ENCODE data around the gene ERVW-1.
"Not testable (repeated sequence)": the region's sequence is repeated elsewhere in the genome, so short reads cannot be mapped to it uniquely, and the experiment has no call there.

ERVW-1 gene

GRCh38 chr7:92485267-92485892, 7.6 kb upstream of the ERVW-1 start:
- H3K27me3 Mint-ChIP-seq = no peaks in the 10 kb centered on the region
- peaks cover 10% of the 10 kb centered on the region for H3K36me3 Mint-ChIP-seq
- no peak overlapping the region for H3K27ac Mint-ChIP-seq
- H3K4me1 Mint-ChIP-seq = no peaks in the 10 kb centered on the region
- no peak overlapping the region for H3K4me3 Mint-ChIP-seq
- DNase-seq (ENCODE audit: low spot score in 2 of 2) (no peak), ATAC-seq (ENCODE audit: low read depth) (no peak)
- H3K9me3 Mint-ChIP-seq = no peaks in the 10 kb centered on the region

GRCh38 chr7:92484226-92484625, 6.5 kb upstream of the ERVW-1 start:
- ATAC-seq (ENCODE audit: low read depth); H3K36me3 Mint-ChIP-seq; H3K9me3 Mint-ChIP-seq; H3K27me3 Mint-ChIP-seq; H3K4me3 Mint-ChIP-seq; DNase-seq (ENCODE audit: low spot score in 2 of 2); H3K4me1 Mint-ChIP-seq; H3K27ac Mint-ChIP-seq: not testable (repeated sequence)

GRCh38 chr7:92483624-92484023, 5.9 kb upstream of the ERVW-1 start:
- H3K4me1 Mint-ChIP-seq; H3K4me3 Mint-ChIP-seq; H3K36me3 Mint-ChIP-seq; H3K27me3 Mint-ChIP-seq; H3K27ac Mint-ChIP-seq; DNase-seq (ENCODE audit: low spot score in 2 of 2); ATAC-seq (ENCODE audit: low read depth); H3K9me3 Mint-ChIP-seq: not testable (repeated sequence)

GRCh38 chr7:92479146-92479545, 1.4 kb upstream of the ERVW-1 start:
- not testable (repeated sequence) for H3K27me3 Mint-ChIP-seq; H3K4me1 Mint-ChIP-seq; H3K4me3 Mint-ChIP-seq; ATAC-seq (ENCODE audit: low read depth); H3K9me3 Mint-ChIP-seq; H3K27ac Mint-ChIP-seq; DNase-seq (ENCODE audit: low spot score in 2 of 2)
- H3K36me3 Mint-ChIP-seq = peaks cover 10% of the 10 kb centered on the region

GRCh38 chr7:92478711-92479110, 965 bp upstream of the ERVW-1 start:
- no peak overlapping the region for H3K4me3 Mint-ChIP-seq
- no peak for ATAC-seq (ENCODE audit: low read depth)
- no peak overlapping the region for H3K27ac Mint-ChIP-seq
- H3K27me3 Mint-ChIP-seq = no peaks in the 10 kb centered on the region
- H3K9me3 Mint-ChIP-seq = no peaks in the 10 kb centered on the region
- H3K36me3 Mint-ChIP-seq = peaks cover 10% of the 10 kb centered on the region
- no peaks in the 10 kb centered on the region for H3K4me1 Mint-ChIP-seq
- DNase-seq (ENCODE audit: low spot score in 2 of 2) = no peak

- Mint-ChIP-seq H3K27ac (no peak overlapping the region), H3K9me3 (no peaks in the 10 kb centered on the region), H3K36me3 (peaks cover 10% of the 10 kb centered on the region), H3K27me3 (no peaks in the 10 kb centered on the region), H3K4me1 (no peaks in the 10 kb centered on the region), H3K4me3 (no peak overlapping the region)
- DNase-seq (ENCODE audit: low spot score in 2 of 2) = no peak
- ATAC-seq (ENCODE audit: low read depth) = no peak
These were observed 349 bp upstream of the ERVW-1 start for GRCh38 chr7:92478095-92478494.

GRCh38 chr7:92475851-92476590, 1.7 kb downstream of the ERVW-1 start:
- not testable (repeated sequence) for H3K27me3 Mint-ChIP-seq; DNase-seq (ENCODE audit: low spot score in 2 of 2); ATAC-seq (ENCODE audit: low read depth); H3K27ac Mint-ChIP-seq; H3K4me3 Mint-ChIP-seq; H3K4me1 Mint-ChIP-seq; H3K9me3 Mint-ChIP-seq
- H3K36me3 Mint-ChIP-seq = peaks cover 12% of the 10 kb centered on the region

GRCh38 chr7:92475261-92475770, 2.4 kb downstream of the ERVW-1 start:
- not testable (repeated sequence) for H3K27ac Mint-ChIP-seq; H3K9me3 Mint-ChIP-seq; H3K4me1 Mint-ChIP-seq; H3K4me3 Mint-ChIP-seq; H3K27me3 Mint-ChIP-seq; DNase-seq (ENCODE audit: low spot score in 2 of 2); ATAC-seq (ENCODE audit: low read depth)
- H3K36me3 Mint-ChIP-seq = peaks cover 12% of the 10 kb centered on the region

GRCh38 chr7:92473989-92474388, 3.8 kb downstream of the ERVW-1 start:
- not testable (repeated sequence) for ATAC-seq (ENCODE audit: low read depth); H3K27ac Mint-ChIP-seq; H3K27me3 Mint-ChIP-seq; H3K9me3 Mint-ChIP-seq; DNase-seq (ENCODE audit: low spot score in 2 of 2); H3K4me1 Mint-ChIP-seq; H3K4me3 Mint-ChIP-seq
- peaks cover 23% of the 10 kb centered on the region for H3K36me3 Mint-ChIP-seq

- not testable (repeated sequence) for H3K4me3 Mint-ChIP-seq; H3K27ac Mint-ChIP-seq; H3K4me1 Mint-ChIP-seq; ATAC-seq (ENCODE audit: low read depth); H3K27me3 Mint-ChIP-seq; DNase-seq (ENCODE audit: low spot score in 2 of 2); H3K9me3 Mint-ChIP-seq
- H3K36me3 Mint-ChIP-seq = peaks cover 27% of the 10 kb centered on the region
These were observed 9.2 kb downstream of the ERVW-1 start for GRCh38 chr7:92468589-92468988.

GRCh38 chr7:92466682-92467081, 11.1 kb downstream of the ERVW-1 start:
- ATAC-seq (ENCODE audit: low read depth) (no peak), DNase-seq (ENCODE audit: low spot score in 2 of 2) (no peak)
- Mint-ChIP-seq H3K27ac (no peak overlapping the region), H3K9me3 (peaks cover 6% of the 10 kb centered on the region), H3K4me3 (no peak overlapping the region), H3K36me3 (peaks cover 25% of the 10 kb centered on the region), H3K4me1 (no peaks in the 10 kb centered on the region), H3K27me3 (no peaks in the 10 kb centered on the region)

- DNase-seq (ENCODE audit: low spot score in 2 of 2) (no peak), ATAC-seq (ENCODE audit: low read depth) (no peak)
- H3K36me3 Mint-ChIP-seq = peaks cover 20% of the 10 kb centered on the region
- no peaks in the 10 kb centered on the region for H3K4me1 Mint-ChIP-seq
- no peaks in the 10 kb centered on the region for H3K27me3 Mint-ChIP-seq
- no peak overlapping the region for H3K27ac Mint-ChIP-seq
- no peak overlapping the region for H3K4me3 Mint-ChIP-seq
- H3K9me3 Mint-ChIP-seq = peaks cover 6% of the 10 kb centered on the region
These were observed 13.2 kb downstream of the ERVW-1 start for GRCh38 chr7:92464515-92464914.

GRCh38 chr7:92462560-92462959, 15.2 kb downstream of the ERVW-1 start:
- Mint-ChIP-seq H3K36me3 (peaks cover 5% of the 10 kb centered on the region), H3K27me3 (no peaks in the 10 kb centered on the region), H3K4me3 (no peak overlapping the region), H3K9me3 (peaks cover 2% of the 10 kb centered on the region), H3K4me1 (no peaks in the 10 kb centered on the region), H3K27ac (no peak overlapping the region)
- DNase-seq (ENCODE audit: low spot score in 2 of 2) (no peak), ATAC-seq (ENCODE audit: low read depth) (no peak)

- ATAC-seq (ENCODE audit: low read depth) (peak; percentile 73), DNase-seq (ENCODE audit: low spot score in 2 of 2) (peak; percentile 7 to 12)
- no peaks in the 10 kb centered on the region for H3K9me3 Mint-ChIP-seq
These were observed 16.4 kb downstream of the ERVW-1 start for GRCh38 chr7:92461027-92462003.

More at GRCh38 chr7:92461027-92462003, 16.4 kb downstream of the ERVW-1 start:
- no peak overlapping the region for H3K27ac Mint-ChIP-seq
- H3K4me3 Mint-ChIP-seq = no peak overlapping the region
- peaks cover 3% of the 10 kb centered on the region for H3K36me3 Mint-ChIP-seq
- H3K27me3 Mint-ChIP-seq = no peaks in the 10 kb centered on the region
- no peaks in the 10 kb centered on the region for H3K4me1 Mint-ChIP-seq
